HG03378 (cell line): ENCODE data around the gene HIC2.
"Not testable (repeated sequence)": the region's sequence is repeated elsewhere in the genome, so short reads cannot be mapped to it uniquely, and the experiment has no call there.

Experiments used
- ATAC-seq: cut with Tn5 transposase; IDR thresholded peaks from one replicate; pipeline ENCODE4 v1.9.1; 2021; ENCODE audit warnings: mild to moderate bottlenecking, moderate library complexity; ENCODE audit not compliant: unreplicated experiment

HIC2 gene

GRCh38 chr22:21434378-21435233 lies 17.4 kb downstream of the HIC2 start:
- ATAC-seq, result not testable (repeated sequence)

DNA sequence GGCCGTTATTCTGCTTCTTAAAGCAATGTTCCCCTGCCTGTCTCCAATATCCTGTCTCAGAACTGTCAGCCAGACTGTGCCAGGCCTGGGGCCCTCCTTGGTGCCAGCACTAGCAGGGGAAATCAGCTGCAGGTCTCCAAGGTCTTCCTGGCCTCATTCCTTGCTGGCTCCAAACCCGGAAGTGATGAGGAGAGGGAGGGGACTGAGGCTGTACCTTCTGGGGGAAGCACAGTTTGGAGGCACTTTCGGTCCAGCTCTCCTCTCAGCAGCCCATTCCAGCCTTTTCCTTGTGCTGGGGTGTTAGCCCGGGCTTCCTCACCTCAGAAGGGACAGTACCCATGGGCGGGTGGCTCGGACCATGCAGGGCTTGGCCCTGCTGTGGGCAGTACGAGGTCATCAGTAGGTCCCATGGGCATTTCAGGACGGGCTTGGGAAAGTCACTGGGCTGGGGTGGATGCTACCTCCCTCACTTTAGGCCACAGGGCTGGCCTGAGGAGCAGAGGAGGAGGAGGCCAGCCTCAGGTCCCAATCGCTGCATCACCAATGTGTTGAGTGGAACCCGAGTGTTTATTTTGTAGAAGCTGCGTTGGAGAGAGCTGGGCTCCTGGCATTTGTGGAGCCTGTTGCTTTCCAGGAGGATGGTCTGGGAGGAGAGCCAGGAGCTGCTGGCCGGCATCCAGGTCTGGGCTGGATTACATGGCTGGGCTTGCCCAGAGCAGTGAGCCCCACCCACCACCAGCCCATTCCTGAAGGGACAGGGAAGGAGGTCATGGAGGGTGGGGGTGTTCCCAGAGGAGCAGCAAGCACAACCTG lies 19.0 kb downstream of the HIC2 start:
- ATAC-seq, result not testable (repeated sequence)

- ATAC-seq, result not testable (repeated sequence)
Measured at GRCh38 chr22:21438013-21438412, 20.8 kb downstream of the HIC2 start.

DNA sequence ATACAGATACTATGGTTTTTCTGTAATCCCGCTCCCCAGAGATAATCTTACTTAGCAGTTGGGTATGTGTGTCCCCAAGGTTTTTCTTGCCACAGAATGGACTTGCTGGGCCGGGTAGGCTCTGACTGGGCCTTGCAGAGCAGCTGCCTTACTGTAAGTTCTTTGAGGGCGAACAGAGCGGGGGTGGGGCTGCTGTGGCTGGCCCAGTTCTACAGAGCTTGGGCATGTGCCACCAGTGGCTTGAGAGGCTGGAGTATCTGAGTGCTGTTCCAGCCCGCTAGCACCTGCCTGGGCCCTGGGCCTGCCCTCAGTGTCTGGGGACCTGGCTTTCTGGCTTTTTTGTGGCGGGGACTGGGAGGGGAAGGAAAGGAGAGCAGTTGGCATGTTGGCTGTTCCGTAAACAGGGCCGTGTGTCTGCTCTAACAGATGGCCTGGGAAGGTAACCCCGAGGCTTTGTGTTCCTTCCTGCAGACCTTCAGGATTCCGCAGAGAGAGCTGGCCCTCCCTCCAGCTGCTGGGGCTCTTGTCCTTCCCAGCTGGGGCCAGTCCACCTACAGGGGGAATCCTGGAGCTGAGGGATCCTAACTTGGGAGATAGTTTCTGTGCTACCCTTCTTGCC lies 23.0 kb downstream of the HIC2 start:
- not testable (repeated sequence) for ATAC-seq

DNA sequence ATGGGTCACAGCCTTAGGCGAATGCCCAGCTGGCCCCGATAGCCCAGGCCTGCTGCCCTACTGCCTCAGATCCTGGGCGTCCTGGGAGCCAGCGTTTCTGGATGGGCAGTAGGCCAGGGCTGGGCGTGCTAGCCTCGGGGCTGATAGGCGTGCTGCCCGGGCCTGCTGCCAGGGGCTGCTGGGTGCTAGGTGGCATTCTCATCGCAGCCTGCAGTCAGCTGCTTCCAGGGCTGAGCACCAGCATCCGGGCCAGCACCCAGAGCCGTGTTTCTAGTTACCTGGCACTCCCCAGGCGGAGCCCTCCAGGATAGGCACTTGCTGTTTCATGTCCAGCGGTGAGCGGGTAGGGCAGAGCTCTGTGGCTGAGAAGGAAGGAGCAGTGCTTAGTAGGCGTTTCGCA lies 23.5 kb downstream of the HIC2 start:
- ATAC-seq, result not testable (repeated sequence)

GRCh38 chr22:21441170-21441569 lies 24.0 kb downstream of the HIC2 start:
- not testable (repeated sequence) for ATAC-seq

- ATAC-seq, result not testable (repeated sequence)
Measured at GRCh38 chr22:21442123-21442522, 25.0 kb downstream of the HIC2 start.

DNA sequence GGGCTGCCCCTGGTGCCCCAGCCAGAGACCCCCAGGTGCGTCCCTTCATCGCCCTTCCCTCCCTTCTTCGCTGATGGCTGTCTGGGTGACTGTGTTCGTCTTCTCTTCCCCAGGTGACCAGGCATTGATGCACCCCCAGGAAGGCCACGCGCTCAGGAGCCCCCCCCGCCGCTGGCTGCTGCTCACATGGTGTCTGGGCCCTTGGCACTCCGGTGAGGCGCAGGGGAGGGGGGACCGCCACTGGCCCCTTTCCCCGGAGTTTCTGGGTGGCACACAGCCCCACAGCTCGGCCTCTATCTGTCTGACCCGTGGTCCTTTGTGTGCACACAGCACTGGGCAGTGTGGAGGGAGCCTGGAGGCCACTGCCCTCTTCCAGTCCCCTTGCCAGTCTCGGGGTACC lies 25.5 kb downstream of the HIC2 start:
- not testable (repeated sequence) for ATAC-seq

GRCh38 chr22:21443057-21443734 lies 26.0 kb downstream of the HIC2 start:
- ATAC-seq, result no peak

- no peak for ATAC-seq
Measured at GRCh38 chr22:21443735-21444421, 26.7 kb downstream of the HIC2 start.

GRCh38 chr22:21444701-21445436 lies 27.7 kb downstream of the HIC2 start:
- ATAC-seq, result no peak

- no peak for ATAC-seq
Measured at GRCh38 chr22:21445437-21446127, 28.4 kb downstream of the HIC2 start.

- ATAC-seq, result no peak
Measured at GRCh38 chr22:21446128-21446826, 29.1 kb downstream of the HIC2 start.

DNA sequence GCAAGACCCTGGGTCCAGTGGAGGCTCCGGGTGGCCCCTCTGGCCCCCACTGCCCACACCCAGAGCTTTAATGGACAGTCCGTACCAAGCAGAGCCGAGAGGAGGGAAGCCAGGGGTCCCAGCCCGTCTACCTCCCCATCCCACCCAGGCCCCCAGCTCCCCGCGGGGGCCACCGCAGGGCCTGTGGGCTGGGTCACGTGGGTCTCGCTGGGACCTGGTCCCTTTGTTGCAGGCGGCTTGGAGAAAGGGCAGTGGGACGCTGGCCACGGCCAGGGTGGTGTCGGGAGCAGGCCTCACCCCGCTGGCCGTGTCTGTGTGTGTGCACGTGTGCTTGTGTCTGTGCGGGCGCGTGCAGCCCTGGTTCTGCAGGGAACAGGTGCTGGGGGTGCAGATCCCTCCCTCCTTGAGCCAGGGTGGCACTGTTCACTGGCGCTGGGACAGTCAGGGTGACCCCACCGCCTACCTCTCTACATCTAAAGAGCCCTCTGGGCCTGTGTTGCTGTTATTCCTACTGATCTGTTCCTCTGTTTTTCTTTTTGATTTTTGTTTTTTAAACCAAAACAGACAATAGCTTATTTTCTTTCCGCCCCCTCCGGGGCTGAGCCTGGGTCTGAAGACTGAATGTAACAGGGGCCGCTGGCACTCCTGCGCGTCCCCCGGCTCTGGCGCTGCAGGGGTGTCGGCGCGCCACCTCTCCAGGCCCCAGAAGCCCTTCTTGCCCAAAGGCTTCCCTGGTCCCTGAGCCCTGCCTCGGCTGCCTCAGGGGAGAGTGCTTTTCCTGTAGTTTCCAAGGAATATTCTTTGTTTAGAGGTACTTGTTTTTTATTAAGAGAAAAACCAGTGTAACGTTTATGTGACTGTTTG lies 29.9 kb downstream of the HIC2 start:
- no peak for ATAC-seq

DNA sequence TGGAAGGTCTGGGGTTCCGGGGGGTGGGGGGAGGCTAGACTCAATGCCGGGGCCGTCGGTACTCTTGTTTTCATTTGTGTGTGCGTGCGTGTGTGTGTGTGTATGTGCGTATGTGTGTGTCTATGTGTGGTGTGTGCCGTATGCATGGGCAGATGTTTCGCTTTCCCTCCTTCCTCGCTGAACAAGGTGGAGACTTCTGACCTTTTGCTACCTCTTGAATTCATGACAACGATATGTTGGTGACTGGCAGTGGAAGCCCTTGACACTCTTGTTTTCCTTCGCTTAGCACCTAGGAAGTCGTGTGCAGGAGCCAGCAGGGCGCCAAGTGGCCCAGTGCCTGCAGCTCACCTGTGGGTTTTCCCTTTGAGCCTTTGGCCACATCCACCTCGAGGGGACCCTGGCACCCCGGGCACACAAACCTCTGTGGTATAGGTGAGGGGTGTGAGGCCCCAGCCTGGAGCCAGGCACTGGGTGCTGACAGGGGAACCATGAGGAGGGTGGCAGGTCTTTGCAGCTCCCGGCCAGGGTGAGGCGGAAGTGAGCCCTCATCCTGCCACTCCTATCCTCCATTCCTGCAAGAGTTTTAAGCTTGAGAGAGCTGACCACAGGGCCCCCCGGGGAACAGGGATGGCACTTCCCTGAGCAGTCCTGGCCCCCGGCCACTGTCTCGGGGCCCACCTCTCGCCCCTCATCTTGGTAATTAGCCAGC lies 30.7 kb downstream of the HIC2 start:
- ATAC-seq, result no peak

- ATAC-seq, result no peak
Measured at GRCh38 chr22:21448627-21449416, 31.7 kb downstream of the HIC2 start.
